HG03469 (cell line): Measurements from ENCODE around the gene PDCD11.
"Not testable (repeated sequence)": the region's sequence is repeated elsewhere in the genome, so short reads cannot be mapped to it uniquely, and the experiment has no call there.

Source experiments
- ATAC-seq: cut with Tn5 transposase; IDR thresholded peaks from one replicate; pipeline ENCODE4 v1.9.1; 2021; ENCODE audit warnings: mild to moderate bottlenecking, moderate library complexity, moderate number of reproducible peaks; ENCODE audit not compliant: unreplicated experiment

The PDCD11 gene

DNA sequence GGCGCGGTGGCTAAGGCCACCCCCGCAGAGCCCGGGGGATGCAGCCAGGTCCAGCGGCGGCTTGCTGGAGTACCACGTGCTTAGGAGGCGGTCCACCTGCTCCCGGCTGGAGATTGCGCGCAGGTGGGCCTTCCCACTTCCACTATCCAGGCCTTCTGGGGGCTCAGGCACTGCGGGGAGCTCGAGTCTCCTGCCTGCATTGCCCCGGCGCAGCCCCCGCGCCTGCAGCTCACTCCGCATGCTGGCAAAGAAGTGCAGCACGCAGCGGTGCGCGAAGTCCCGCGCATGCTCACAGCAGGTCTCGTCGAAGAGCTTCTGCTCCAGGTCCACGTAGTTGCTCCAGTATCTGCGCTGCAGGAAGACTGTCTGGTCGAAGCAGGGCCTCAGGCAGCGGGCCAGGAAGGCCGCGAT, 76.8 kb downstream of the PDCD11 start:
- ATAC-seq = no peak

- no peak for ATAC-seq
These were observed 77.7 kb downstream of the PDCD11 start for GRCh38 chr10:103474077-103474476.

DNA sequence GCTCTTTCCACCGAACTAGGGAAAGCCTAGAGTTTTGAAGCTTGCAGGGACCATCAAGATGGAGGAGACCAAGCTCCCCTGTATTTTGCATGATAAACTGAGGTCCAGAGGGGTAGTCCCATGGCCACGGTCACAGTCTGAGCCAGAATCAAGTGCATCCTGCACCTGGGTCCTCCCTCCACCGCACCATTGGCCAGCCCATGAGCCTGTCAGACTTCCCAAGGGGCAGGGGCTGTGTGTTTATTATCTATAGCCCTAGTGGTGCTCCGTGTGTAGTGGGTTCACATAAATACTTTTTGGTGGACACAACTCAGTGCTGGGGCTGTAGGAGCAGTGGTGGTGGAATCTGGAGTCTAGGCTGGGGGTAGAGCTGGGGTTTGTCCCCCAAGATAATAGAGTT, 79.0 kb downstream of the PDCD11 start:
- no peak for ATAC-seq

- ATAC-seq = no peak
These were observed 79.8 kb downstream of the PDCD11 start for GRCh38 chr10:103476046-103476768.

DNA sequence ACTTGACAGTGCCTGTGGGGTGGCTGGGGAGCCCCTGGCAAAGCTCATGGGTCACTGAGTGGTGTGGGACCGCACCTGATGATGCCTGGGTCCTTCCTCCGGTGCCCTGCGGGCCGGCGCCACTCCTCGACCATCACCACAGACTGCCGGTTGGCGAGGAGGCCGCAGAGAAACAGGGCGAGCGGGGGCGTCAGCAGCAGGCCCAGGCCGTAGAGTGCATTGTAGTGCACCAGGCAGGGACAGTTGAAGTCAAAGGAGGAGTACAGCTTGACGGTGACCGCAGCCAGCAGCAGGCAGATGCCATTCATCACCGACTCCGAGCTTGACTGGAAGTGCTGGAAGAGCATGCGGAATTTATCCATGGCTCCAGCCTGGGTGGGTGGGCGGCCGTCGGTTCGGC, 82.2 kb downstream of the PDCD11 start:
- no peak for ATAC-seq

DNA sequence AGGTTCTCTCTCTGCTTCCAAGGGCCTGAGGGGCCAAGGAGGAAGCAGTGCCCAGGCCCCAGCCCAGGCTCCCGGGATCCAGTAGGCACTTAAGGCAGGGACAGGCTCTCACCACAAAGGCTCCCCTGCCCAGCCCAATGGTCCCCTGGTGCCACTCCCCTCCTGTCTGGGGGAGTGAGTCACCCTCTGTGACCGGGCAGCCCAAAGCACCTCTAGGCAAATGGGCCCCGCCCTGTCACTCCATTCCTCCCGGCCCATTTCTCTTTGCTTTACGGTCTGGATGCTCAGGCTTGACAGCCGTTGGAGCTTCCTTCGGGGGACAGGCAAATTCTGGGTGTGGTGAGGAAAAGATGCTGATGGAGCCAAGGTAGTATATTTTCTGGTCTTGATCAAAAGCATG, 82.7 kb downstream of the PDCD11 start, which contains the start of gene CALHM3:
CALHM3 (minus strand) TSS at position 106 of the 400 bp plus-strand sequence. CDS start 208 bp downstream, outside the sequence.
- no peak for ATAC-seq

GRCh38 chr10:103480521-103480920, 84.1 kb downstream of the PDCD11 start:
- no peak for ATAC-seq

GRCh38 chr10:103481974-103482531, 85.6 kb downstream of the PDCD11 start:
- ATAC-seq = no peak

GRCh38 chr10:103486635-103487409, 90.4 kb downstream of the PDCD11 start:
- ATAC-seq = not testable (repeated sequence)

DNA sequence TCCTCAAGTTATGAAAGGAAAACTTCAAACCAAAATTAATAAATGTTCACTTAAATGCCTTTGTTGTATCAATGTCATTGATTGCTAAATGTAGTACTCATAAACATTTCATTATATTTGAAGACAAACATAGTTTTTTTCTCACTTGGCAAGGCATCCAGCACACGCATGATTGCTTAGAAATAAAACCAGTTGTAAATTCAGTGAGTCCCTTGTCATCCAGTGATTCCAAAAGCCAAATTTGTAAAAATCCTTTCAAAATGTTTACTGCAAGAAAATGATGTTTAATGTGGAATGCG, 90.9 kb downstream of the PDCD11 start:
- ATAC-seq = no peak

GRCh38 chr10:103490986-103491314, 94.5 kb downstream of the PDCD11 start:
- ATAC-seq = no peak

DNA sequence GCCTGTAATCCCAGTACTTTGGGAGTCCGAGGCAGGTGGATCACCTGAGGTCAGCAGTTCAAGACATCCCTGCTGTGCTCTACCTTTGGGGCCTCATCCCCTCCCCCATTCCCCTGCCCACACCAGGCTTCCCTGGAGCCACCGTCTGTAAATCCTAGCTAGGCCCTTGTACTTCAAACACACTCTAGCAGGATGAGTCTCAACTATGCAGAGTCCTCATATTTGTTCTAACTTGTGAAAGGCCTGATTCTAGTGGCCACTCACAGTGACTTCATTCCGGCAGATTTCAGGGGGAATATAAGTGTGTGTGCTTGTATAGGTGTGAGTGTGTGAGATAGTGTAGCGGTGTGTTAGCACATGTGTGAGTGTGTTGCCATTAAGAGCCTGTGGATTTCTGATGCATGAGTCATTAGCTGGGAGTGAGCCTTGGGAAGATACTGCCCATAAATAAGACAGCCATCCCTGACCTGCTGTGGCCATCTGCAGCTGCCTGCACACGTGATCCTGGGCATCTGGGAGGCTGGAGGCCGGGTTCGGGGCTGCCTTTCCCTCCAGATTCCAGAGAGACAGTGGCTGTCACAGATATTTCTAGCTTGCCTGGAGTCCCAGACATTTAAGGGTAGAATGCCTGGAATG, 95.4 kb downstream of the PDCD11 start:
- ATAC-seq = no peak

- ATAC-seq = no peak
These were observed 96.3 kb downstream of the PDCD11 start for GRCh38 chr10:103492655-103493261.

GRCh38 chr10:103493362-103493915, 97.0 kb downstream of the PDCD11 start, which contains the start of gene NEURL1:
TSS of gene NEURL1 (plus strand) at chr10:103493705. CDS start at chr10:103494388, 683 bp downstream.
- no peak for ATAC-seq

DNA sequence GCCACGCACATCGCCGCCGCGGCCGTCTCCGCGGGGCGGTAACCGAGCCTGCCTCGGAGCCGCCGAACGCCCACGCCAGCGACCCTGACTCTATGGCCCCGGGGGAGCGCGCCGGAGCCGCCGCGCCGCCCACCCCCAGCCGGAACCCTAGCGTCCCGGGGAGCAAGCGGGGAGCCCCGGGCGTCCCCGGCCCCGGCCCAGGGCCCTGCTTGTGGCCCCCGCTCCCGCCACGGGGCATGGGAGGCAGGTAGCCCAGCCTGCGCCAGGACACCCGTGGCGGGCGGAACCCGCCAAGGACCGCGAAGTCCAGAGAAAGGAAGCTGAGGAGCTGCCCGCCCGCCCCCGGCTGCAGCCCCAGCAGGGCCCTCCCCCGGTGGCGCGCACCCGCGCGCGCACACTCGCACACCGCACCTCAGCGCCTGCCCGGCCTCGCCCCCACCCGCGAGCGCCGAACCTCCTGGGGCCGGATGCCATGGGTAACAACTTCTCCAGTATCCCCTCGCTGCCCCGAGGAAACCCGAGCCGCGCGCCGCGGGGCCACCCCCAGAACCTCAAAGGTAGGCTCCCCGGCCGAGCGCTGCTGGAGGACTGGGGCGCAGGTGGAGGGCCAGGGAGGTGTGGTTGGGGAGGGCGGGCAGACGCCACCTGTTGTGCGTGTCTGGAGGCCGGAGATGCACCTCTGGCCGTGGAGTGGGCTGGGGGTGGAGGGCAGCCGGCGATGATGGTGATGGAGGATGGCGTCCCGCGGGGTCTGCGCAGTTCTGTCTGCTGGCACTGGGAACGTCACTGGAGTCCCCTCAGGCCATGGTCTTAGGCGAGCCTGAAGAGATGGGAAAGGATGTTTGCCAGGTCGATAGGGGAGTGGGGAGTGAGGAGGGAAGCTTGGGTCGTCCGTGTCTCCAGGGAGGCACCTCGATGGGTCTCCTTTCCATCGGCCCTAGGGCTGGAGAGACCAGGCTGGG, 97.8 kb downstream of the PDCD11 start:
- ATAC-seq = no peak

GRCh38 chr10:103495321-103495720, 98.9 kb downstream of the PDCD11 start:
- ATAC-seq = no peak
